Ammon's horn (tissue), 1 donor: ENCODE data around the gene ASS1.

Experiments used
- DNase-seq: peaks from one replicate; pipeline ENCODE4 v3.0.0-alpha.2; 2016; ENCODE audit warnings: low spot score

The ASS1 gene

DNA sequence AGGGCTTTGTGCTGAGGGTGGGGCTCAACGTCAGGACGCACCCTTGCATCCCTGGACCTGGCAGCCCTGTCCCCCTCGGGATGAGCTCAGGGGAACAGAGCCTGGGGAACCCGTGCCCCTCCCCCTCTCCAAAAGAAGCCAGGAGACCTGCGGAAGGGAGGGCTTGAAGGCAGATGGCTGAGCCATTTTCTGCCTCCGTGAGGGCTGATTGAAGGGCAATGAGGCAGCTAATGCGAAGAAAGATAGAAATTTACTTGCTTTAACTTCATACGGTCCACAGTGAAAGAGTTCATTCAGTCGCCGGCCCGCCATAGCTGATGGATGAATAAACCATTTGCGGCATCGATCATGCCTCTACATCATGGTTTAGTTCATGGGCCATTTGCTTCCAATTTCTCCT is 28.8 kb downstream of the ASS1 start:
- no peak for DNase-seq

DNA sequence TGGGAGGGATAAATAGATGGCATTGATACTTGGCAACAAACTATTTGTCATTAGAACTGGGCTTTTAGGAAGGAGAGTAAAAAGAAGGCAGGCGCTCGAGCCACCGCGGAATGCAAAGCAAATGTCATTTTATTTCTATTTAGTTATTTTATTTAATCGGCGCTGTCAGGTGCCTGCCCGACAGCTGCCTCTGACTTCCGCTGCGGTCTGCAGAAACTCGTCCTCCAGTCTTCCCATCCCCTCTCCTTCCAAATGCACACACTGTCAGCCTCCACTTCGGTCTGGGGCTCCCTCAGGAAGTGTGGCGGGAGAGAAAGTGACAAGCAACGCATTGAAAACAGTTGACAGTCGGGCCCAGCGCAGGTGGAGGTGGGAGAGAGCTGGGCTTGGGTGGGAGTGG is 29.3 kb downstream of the ASS1 start:
- no peak for DNase-seq

DNA sequence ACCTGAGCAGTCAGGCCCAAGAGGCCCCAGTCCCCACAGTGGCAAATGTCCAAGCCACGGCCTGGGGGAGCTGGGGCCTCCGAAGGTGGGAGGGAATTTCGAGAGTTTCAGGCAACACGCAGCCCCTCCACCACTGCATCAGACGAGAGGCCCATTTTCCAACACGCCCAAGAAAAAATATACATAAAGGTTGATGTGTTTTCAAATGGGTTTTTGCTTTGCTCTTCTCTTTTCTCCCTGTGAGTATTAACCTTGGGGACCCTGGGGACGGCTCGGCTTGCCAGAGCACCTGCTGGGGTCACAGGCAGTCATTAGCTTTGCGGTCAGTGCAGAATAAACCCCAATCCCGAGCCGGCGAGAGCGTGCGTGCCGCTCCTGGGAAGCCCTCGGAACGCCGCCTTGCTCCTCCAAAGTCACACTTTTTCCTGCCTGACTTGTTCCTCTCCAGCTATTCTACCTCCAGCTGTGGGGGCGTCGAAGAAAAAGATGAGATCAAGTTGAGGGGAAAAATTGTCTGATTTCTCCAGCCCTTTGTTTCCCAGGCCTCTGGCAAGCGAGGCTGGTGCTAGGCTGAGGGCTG is 31.5 kb downstream of the ASS1 start:
- no peak for DNase-seq

DNA sequence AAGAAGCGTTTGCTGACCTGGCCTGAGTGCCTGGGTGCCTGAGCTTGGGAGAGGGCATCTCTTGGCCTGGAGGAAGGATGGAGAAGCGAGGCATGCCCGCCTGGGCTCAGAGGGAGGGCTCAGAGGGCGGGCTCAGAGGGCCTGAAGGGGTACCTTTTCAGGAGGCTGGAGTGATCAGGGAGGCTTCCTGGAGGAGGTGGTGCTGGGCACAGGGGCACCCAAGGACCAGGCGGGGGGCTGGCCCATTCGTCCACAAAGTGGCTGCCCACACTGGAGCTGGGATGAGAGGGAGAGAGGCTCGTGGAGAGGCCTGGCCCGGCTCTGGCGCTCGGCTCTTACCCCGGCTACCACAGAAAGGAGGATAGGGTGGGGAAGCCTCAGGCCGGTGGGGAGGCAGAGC is 32.8 kb downstream of the ASS1 start:
- DNase-seq, result no peak

DNA sequence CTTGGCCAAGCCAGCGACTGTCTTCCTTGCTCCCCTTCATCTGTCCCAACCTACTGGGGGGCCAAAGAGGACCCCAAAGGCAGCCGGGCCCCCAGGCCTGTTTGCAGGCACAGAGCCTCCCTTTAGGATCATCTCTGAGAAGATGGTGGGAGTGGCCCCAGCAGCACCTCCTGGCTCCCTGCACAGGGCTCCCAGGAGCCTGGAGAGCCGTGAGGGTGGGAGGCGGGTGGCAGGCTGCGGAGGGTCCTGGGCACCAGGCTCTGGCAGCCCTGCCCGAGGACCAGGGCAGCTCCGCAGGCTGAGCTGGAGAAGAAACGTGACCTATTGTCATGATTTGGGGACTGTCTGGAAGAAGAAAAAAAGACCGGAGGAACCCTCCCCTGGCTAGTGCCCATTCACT is 33.4 kb downstream of the ASS1 start:
- no peak for DNase-seq

DNA sequence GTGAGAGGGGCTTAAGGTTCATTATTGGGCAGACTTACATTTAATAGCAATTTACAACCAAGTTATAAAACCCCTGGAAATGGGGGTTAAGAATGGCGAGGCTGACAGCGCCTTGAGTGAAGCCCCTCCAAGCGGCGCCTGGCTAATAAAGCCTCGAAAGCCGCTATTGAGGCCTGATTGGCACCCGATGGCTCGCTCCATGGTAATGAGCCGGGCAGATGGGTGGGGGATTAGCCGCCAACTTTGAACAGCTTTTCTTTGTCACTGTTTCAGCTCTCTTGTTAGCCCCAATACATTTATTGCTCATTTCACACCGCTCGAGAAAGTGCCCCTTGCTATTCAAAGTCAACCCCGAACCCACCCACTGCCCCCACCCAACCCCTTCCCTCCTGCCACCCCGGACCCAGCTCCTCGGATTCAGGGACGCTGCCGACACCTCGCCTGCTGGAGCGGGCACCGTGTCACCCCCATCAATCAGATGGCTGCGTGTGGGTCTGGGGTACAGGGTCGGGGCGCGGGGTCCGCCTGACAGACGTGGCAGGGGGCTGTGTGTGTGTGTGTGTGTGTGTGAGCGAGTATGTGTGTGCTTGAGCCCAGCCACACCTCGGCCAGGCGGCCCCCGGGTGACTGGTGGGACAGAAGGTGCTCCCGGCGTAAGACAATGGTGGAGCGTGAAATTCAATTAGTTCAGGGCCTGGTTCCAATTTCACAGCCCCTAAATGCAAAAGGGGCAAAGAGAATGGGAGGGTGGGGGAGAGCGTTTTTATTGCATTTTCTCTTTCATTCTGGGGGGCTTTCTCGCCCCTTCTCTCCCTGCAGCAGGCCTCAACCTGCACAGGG is 34.2 kb downstream of the ASS1 start:
- DNase-seq, result no peak

DNA sequence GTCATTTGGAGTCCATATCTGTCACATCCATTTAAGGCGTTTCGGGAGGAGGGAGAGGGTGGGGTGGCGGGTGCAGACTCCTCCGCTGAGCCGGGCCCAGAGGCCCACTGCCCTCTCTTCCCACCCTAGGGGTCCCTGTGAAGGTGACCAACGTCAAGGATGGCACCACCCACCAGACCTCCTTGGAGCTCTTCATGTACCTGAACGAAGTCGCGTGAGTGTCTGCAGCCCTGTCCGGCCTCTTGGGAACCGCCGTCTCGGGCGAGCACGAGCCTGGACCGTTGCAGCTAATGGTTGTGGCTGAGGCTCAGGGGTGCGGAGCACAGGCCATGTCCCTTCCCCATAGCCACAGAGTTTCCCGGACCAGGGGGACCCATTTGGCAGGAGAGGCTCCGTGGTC is 34.8 kb downstream of the ASS1 start:
- DNase-seq, result no peak

DNA sequence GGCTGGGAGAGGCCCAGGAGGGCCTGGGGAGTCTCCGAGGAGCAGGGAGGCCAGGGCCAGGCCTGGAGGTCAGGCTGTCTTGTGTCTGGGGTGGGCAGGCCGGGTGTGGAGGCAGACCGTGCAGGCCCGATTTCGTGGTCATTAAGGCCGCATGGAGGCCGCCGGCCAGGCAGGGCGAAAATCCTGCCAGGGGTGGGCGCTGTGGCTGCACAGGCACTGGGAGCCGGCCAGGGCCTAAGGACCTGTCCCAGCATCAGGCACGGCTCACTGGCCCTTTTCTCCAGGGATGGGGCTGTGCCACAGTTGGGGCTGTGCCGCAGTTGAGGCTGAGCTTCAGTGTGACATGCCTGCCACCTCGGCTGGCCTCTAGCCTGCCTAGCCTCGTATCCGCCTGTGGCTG is 35.9 kb downstream of the ASS1 start:
- DNase-seq, result peak; percentile 12

DNA sequence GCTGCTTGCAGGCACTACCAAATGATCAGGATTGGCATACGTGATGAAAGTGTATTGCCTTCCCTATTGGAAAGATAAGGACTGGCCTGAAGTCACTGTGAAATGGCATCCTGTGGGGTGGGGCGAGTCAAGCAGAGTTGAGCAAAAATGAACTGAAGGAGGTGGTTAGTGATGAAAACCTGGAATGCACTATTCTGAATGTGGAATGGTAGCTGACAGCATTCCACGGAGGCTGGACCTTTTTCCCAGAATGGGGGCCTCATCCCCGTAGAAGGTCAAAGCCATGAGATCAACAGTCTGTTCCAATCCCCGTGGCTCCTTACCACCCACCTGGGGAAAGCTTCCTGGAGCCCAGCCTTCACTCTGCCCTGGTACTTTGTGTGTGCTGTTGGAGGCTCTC is 37.7 kb downstream of the ASS1 start:
- DNase-seq, result no peak

DNA sequence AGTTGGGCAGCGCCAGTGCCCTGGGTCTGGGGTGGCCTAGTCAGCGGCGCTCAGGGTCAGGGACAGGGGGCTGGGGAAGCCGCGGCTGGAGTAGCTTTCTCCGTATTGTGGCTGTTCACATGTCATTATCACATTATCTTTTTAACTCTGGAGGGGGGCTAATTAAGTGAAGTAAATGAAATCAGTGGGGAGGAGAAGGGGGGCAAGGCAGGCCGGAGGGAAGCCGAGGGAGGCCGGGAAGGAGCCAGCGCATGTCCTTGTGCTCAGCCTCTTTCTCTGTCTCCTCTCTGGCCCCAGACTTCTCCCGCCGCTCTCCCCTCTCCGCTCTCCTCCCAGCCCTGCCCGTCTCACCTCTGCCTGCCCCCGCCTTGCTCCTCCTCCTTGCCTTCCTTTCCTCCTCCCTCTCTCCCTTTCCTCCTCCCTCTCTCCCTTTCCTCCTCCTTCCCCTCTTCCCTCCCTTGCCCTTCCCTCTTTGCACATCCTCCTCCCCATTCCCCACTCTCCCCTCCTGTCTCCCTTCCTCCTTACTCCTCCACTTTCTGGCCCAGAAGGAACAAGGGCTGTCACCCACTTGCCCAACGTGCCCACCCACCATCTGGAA is 38.7 kb downstream of the ASS1 start:
- no peak for DNase-seq

DNA sequence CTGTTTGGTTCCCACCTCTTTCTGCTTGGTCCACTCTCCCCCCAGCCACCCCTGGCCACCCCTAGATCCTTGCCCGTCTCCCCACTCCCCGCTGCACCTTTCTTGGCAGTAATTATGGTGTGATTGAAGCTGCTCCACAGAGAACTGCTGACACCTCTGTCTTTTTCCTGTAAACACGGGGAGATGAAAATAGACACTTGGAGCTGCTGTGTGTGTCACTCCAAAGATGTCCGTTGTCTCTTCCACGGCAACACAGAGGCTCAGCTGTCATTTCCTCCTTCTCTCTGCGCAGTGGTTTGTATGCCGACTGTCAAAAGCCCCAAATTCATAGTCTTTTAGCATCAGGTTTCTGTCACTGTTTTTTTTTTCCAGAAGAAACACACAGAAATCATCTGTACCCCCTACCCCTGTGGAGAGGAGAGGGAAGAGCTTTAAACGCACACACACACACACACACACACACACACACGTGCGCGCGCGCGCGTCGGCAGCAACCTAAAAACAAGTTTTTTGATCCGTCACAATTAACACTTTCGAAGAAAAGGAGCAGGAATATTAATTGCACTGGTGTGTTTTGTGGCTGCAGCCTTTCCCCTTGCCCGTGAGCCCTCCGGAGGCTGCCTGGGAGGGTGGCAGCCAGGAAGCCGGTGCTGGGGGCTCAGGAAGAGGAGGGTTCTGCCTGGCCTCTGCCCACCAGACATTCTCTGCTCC is 39.8 kb downstream of the ASS1 start:
- no peak for DNase-seq

DNA sequence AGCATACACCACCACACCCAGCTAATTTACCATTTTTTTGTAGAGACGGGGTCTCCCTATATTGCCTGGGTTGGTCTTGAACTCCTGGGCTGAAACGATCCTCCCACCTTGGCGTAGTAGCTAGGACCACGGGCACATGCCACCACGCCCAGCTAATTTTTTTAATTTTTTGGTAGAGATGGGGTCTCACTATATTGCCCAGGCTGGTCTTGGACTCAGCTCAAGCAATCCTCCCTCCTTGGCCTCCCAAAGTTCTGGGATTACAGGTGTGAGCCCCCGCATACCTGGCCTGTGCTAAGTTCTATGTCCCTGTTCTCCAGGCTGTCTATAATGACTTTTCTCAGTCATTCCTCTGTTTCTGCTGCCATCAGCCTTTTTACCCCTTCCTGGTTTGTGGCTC is 41.3 kb downstream of the ASS1 start:
- DNase-seq, result no peak

DNA sequence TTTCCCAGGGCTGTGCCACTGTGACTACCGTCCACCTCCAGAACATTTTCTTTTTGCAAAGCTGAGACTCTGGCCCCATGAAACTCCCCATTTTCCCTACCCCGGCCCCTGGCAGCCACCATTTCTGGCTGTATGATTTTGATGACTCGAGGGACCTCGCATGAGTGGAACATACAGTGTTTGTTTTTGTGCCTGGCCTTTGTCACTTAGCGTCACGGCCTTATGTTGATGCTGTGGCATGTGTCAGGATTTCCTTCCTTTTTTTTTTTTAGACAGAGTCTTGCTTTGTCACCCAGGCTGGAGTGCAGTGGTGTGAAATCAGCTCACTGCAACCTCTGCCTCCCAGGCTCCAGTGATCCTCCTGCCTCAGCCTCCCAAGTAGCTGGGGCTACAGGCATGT is 42.7 kb downstream of the ASS1 start:
- DNase-seq, result no peak

DNA sequence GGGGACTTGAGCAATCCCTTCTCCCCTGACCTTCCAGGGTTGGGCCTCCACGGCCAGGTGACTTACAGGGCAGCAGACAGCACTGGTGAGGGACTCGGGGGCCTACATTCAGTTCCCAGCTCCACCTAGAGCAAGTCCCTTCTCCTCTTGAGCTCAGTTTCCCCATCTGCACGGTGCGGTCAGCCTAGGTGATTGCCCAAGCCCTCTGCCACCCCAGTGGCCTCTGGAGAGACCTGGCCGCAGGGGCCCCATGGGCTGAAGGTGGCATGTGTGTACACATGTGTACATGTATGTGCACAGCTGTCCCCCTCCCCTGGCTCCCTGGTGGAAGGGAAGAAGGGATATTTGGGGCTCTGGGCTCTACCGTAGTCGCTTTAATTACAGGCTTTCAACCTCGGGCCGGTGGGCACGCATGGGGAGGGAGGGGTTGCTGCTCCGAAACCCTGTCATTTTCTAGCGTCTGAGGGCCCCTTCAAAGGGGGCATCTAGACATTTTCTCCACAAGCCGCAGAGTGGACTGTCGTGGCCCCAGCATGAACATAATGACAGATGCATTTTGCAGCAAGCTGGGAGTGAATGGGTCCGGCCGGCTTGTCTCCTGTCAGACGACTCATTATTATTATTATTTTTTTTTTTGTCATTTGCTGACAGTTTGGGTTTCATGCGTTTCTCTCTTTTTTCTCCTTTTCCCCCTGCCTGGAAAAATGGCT is 44.0 kb downstream of the ASS1 start:
- DNase-seq, result no peak

DNA sequence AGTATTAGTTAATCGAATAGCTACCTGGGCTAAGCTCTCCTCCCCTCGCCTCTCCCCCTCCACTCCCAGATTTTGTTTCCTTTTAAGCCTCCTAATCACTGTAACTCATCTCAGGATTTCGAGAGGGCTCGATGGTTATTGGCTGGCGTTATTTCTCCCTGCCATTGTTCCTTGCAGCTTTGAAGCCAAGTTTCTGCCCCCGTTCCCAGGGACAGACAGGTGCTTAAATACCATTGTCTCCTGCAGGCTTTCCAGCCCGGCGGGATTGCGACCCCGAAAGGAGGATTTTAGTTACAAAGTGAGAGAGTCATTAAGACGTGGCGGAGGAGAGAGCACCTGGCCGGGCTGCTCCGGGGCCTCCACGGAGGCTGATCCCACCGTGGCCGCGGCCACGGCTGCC is 46.2 kb downstream of the ASS1 start:
- no peak for DNase-seq

DNA sequence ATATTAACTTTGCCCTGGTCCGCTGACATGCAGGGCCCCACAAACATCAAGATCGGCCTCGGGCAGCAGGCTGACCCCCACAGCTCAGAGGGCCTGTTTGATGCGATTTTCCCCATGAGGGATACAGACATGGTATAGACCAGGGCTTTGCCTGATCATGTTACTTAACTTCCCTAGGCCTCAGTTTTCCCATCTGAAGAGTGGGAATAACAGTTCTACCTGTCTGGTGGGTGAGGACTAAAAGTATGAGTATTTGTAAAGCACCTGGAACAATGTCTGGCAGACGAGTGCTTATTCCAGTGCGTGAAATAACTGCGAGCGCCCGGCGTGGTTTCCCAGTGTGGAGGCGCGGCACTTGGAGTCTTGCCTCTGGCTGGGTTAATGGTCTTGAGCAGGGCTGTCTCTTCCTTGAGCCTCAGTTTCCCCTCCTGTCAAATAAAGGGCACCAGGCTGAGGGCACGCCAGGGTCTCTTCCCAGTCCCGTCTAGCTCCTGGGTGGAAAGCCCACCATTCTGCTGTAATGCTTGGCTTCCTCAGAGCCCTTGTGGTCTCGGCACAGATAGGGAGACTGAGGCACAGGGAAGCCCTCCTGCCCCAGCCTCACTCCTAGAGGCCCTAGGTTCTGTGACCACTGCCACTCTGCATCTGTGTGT is 47.2 kb downstream of the ASS1 start:
- DNase-seq, result no peak

DNA sequence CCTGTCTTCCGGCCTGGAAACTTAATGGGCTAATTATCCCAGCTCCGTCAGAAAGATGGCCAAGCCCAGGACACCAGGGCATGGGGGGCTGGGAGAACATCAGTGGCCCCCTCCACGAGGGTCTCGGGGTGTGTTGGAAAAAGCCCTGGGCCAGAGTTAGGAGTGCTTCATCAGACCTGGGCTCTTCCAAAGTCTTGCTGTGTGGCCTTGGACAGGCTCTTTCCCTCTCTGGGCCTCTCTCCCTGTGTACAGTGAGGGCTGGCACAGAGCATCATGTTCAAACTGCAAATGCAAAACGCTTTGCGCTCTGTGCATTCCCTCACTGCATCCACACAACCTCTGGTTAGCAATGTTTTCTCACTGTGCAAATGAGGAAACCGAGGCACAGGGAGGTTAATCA is 48.3 kb downstream of the ASS1 start:
- no peak for DNase-seq

DNA sequence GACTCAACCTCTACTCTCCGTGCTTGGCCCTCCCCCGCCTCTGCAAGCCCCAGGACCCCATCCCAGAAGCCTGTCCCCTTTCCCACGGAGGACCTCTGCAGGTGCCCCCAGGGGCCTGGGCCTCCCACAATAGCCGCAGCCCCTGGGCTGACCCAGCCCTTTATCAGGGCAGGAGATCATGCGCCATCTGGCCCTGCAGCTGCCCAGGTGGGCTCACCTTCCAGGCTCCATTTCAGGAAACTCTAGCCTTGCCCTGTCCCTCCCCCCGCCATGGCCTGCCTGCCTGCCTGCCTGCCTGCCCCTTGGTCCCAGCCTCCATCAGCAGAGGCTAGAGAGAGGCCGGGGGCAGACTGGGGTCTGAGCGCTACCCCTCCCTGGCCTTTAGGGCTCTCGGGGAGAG is 48.7 kb downstream of the ASS1 start:
- no peak for DNase-seq

DNA sequence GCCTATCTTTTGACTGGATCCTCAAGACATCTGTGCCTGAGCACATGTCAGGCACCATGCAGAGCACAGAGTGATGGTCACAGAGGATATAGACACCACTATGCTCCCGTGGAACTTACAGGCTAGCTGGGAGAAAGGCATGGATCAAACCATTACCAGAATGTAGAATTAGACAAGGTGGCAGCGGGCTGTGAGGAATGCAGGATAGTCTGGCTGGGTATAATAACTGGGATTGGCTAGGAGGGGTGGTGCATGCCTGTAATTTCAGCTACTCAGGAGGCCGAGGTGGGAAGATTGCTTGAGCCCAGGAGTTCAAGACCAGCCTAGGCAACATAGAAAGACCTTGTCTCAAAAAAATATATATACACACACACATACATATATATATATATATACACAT is 50.3 kb downstream of the ASS1 start:
- DNase-seq, result no peak

DNA sequence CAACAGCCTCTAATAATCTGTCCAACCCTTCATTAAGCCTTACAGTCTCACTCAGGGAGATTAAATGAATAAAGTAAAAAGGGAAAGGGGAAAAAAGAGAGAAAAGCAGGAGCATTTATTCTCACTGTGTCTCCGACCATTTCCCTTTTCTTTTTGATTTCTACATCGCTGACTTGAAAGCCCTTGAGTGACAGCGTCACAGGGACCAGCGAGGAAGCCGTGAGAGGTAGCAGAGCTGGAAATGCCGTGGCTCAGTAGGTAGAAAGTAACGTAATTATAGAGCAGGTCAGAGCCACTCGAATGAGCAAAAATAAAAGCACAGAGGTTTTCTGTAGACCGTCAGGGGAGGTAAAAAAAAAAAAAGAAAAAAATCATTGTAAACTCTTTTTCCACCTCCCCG is 52.4 kb downstream of the ASS1 start:
- no peak for DNase-seq

DNA sequence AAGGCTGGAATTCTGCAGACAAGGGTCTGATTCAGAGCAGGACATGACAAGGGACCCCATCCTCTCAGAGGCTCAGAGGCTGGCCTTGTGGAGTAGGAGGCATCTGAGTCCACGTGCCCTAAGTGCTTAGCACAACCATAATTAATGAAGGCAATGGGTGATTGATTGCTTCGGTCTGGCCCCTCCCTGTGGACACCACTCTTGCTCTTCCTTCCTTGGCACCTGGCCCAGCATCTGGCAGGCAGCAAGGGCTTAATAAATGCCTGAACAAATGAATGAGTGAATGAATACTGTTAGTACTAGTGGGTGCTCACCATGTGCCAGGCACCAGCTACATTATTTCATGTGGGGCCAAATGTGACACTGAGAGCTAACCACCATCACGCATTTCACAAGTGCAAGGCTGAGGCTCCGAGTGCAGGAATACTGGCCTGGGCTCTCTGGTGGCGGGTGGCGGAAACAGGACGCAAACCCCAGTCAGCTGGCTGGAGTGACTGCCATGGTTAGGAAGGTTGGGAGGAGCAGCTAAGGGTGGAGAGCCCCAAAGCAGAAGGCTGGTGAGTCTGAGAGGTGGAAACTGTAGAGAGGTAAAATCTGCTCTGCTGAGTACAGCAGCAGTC is 53.6 kb downstream of the ASS1 start:
- DNase-seq, result no peak
